CD4-positive, alpha-beta T cell treated with Interleukin-6 for 4 hours (primary cell): ENCODE measurements around the gene TNS3.

Experiments
- DNase-seq: peaks from one replicate; pipeline ENCODE4 v3.0.0-alpha.2; 2020; ENCODE audit warnings: mixed read lengths

The TNS3 gene

GRCh38 chr7:47464266-47464665, 117.6 kb downstream of the TNS3 start:
- DNase-seq: no peak

- DNase-seq: no peak
Measured at GRCh38 chr7:47461746-47462145, 120.2 kb downstream of the TNS3 start.

- DNase-seq: no peak
Measured at GRCh38 chr7:47461161-47461560, 120.8 kb downstream of the TNS3 start.

GRCh38 chr7:47460251-47460989, 121.5 kb downstream of the TNS3 start:
- DNase-seq: no peak

GRCh38 chr7:47458486-47458885, 123.4 kb downstream of the TNS3 start:
- DNase-seq: no peak

GRCh38 chr7:47458057-47458456, 123.9 kb downstream of the TNS3 start:
- DNase-seq: no peak

GRCh38 chr7:47456210-47456955, 125.5 kb downstream of the TNS3 start:
- DNase-seq: no peak

GRCh38 chr7:47455872-47456185, 126.1 kb downstream of the TNS3 start:
- DNase-seq: no peak

- no peak for DNase-seq
Measured at GRCh38 chr7:47454974-47455871, 126.7 kb downstream of the TNS3 start.

- no peak for DNase-seq
Measured at GRCh38 chr7:47454069-47454973, 127.6 kb downstream of the TNS3 start.

- DNase-seq: no peak
Measured at GRCh38 chr7:47453093-47454061, 128.5 kb downstream of the TNS3 start.

- DNase-seq: no peak
Measured at GRCh38 chr7:47452715-47453092, 129.2 kb downstream of the TNS3 start.

- DNase-seq: no peak
Measured at GRCh38 chr7:47452295-47452694, 129.6 kb downstream of the TNS3 start.

- DNase-seq: no peak
Measured at GRCh38 chr7:47451851-47452205, 130.1 kb downstream of the TNS3 start.

GRCh38 chr7:47449810-47450590, 131.9 kb downstream of the TNS3 start:
- no peak for DNase-seq

- DNase-seq: no peak
Measured at GRCh38 chr7:47448971-47449370, 132.9 kb downstream of the TNS3 start.

- no peak for DNase-seq
Measured at GRCh38 chr7:47447621-47448349, 134.1 kb downstream of the TNS3 start.

- no peak for DNase-seq
Measured at GRCh38 chr7:47446871-47447466, 134.9 kb downstream of the TNS3 start.

GRCh38 chr7:47444376-47445098, 137.4 kb downstream of the TNS3 start:
- DNase-seq: no peak
